IPS-18a (cell line): ENCODE data around the gene ETV5.

Experiments used
- H3K27ac ChIP-seq: one replicate; pipeline ENCODE4 v1.5.1; 2013; ENCODE audit warnings: low read length
- H3K27me3 ChIP-seq: one replicate; pipeline ENCODE4 v1.6.1; 2013; ENCODE audit warnings: mild to moderate bottlenecking, low read length; ENCODE audit not compliant: control insufficient read depth, insufficient read depth
- H3K36me3 ChIP-seq: one replicate; pipeline ENCODE4 v1.6.1; 2013; ENCODE audit warnings: low read depth, low read length; ENCODE audit not compliant: control insufficient read depth
- H3K4me1 ChIP-seq: one replicate; pipeline ENCODE4 v1.6.1; 2013; ENCODE audit warnings: low read depth, low read length; ENCODE audit not compliant: control insufficient read depth
- H3K4me3 ChIP-seq: one replicate; pipeline ENCODE4 v1.5.1; 2013; ENCODE audit warnings: low read length
- H3K9ac ChIP-seq: one replicate; pipeline ENCODE4 v1.6.1; 2013; ENCODE audit warnings: mild to moderate bottlenecking, low read length, moderate library complexity
- H3K9me3 ChIP-seq: one replicate; pipeline ENCODE4 v1.6.1; 2013; ENCODE audit warnings: low read depth, low read length; ENCODE audit not compliant: control insufficient read depth

ETV5 gene

GRCh38 chr3:186012137-186012536 lies 96.8 kb downstream of the ETV5 start:
- Histone ChIP-seq H3K36me3 (no peaks in the 10 kb centered on the region), H3K9ac (no peak overlapping the region), H3K4me1 (no peaks in the 10 kb centered on the region), H3K9me3 (no peaks in the 10 kb centered on the region), H3K27ac (no peak overlapping the region), H3K4me3 (no peak overlapping the region), H3K27me3 (no peaks in the 10 kb centered on the region)

- H3K27me3 ChIP-seq, result no peaks in the 10 kb centered on the region
- no peaks in the 10 kb centered on the region for H3K36me3 ChIP-seq
- H3K27ac ChIP-seq, result no peak overlapping the region
- no peak overlapping the region for H3K9ac ChIP-seq
- no peaks in the 10 kb centered on the region for H3K4me1 ChIP-seq
- H3K9me3 ChIP-seq, result no peaks in the 10 kb centered on the region
- H3K4me3 ChIP-seq, result no peak overlapping the region
Measured at GRCh38 chr3:186004671-186005070, 104.2 kb downstream of the ETV5 start.

GRCh38 chr3:186004209-186004608 lies 104.7 kb downstream of the ETV5 start:
- no peak overlapping the region for H3K4me3 ChIP-seq
- no peaks in the 10 kb centered on the region for H3K27me3 ChIP-seq
- H3K9ac ChIP-seq, result no peak overlapping the region
- H3K27ac ChIP-seq, result no peak overlapping the region
- H3K36me3 ChIP-seq, result no peaks in the 10 kb centered on the region
- no peaks in the 10 kb centered on the region for H3K9me3 ChIP-seq
- no peaks in the 10 kb centered on the region for H3K4me1 ChIP-seq

GRCh38 chr3:186003610-186004009 lies 105.3 kb downstream of the ETV5 start:
- no peaks in the 10 kb centered on the region for H3K9me3 ChIP-seq
- H3K27ac ChIP-seq, result no peak overlapping the region
- H3K4me1 ChIP-seq, result no peaks in the 10 kb centered on the region
- no peak overlapping the region for H3K9ac ChIP-seq
- no peaks in the 10 kb centered on the region for H3K36me3 ChIP-seq
- no peaks in the 10 kb centered on the region for H3K27me3 ChIP-seq
- H3K4me3 ChIP-seq, result no peak overlapping the region

- H3K4me1 ChIP-seq, result no peaks in the 10 kb centered on the region
- no peaks in the 10 kb centered on the region for H3K9me3 ChIP-seq
- no peak overlapping the region for H3K27ac ChIP-seq
- H3K36me3 ChIP-seq, result no peaks in the 10 kb centered on the region
- H3K27me3 ChIP-seq, result no peaks in the 10 kb centered on the region
- no peak overlapping the region for H3K9ac ChIP-seq
- H3K4me3 ChIP-seq, result no peak overlapping the region
Measured at GRCh38 chr3:186002884-186003472, 105.9 kb downstream of the ETV5 start.

GRCh38 chr3:186001842-186002241 lies 107.0 kb downstream of the ETV5 start:
- Histone ChIP-seq H3K4me1 (no peaks in the 10 kb centered on the region), H3K36me3 (no peaks in the 10 kb centered on the region), H3K27me3 (no peaks in the 10 kb centered on the region), H3K4me3 (no peak overlapping the region), H3K9ac (no peak overlapping the region), H3K9me3 (no peaks in the 10 kb centered on the region), H3K27ac (no peak overlapping the region)

- no peak overlapping the region for H3K4me3 ChIP-seq
- no peaks in the 10 kb centered on the region for H3K4me1 ChIP-seq
- no peaks in the 10 kb centered on the region for H3K27me3 ChIP-seq
- H3K27ac ChIP-seq, result no peak overlapping the region
- H3K36me3 ChIP-seq, result no peaks in the 10 kb centered on the region
- H3K9me3 ChIP-seq, result no peaks in the 10 kb centered on the region
- no peak overlapping the region for H3K9ac ChIP-seq
Measured at GRCh38 chr3:185999221-185999620, 109.7 kb downstream of the ETV5 start.

GRCh38 chr3:185998136-185998535 lies 110.8 kb downstream of the ETV5 start:
- Histone ChIP-seq H3K36me3 (no peaks in the 10 kb centered on the region), H3K4me1 (no peaks in the 10 kb centered on the region)

GRCh38 chr3:185997130-185997529 lies 111.8 kb downstream of the ETV5 start:
- H3K27ac ChIP-seq, result no peak overlapping the region
- H3K9me3 ChIP-seq, result no peaks in the 10 kb centered on the region
- H3K36me3 ChIP-seq, result no peaks in the 10 kb centered on the region
- no peak overlapping the region for H3K4me3 ChIP-seq
- no peak overlapping the region for H3K9ac ChIP-seq
- H3K4me1 ChIP-seq, result no peaks in the 10 kb centered on the region
- H3K27me3 ChIP-seq, result no peaks in the 10 kb centered on the region

More at GRCh38 chr3:185998136-185998535, 110.8 kb downstream of the ETV5 start:
- H3K9me3 ChIP-seq, result no peaks in the 10 kb centered on the region
- no peaks in the 10 kb centered on the region for H3K27me3 ChIP-seq
- H3K4me3 ChIP-seq, result no peak overlapping the region
- H3K9ac ChIP-seq, result no peak overlapping the region
- no peak overlapping the region for H3K27ac ChIP-seq
